Small intestine (tissue), 7 donors: ENCODE measurements around the gene CADM2. TPM values are rescaled to one million over a fixed set of nuclear protein-coding genes. Genes with fewer than 3 reads are reported as not detected.
A peak's percentile ranks its signal among the peaks of the same experiment; 100 is the strongest.

Source experiments
- DNase-seq, 2 donors: peaks; one replicate each; pipeline versions ENCODE4 v3.0.0 to v3.0.0-alpha.2; 2013
- FAIRE-seq: peaks from 2 replicates; lab custom pipeline; 2012; peaks lifted over from hg19 to GRCh38; lab: Jason Lieb, UNC
- H3K27ac ChIP-seq, 3 donors: one replicate each; pipeline ENCODE4 v1.5.1; 2013; ENCODE audit warnings: low read length in 2 of 3, mild to moderate bottlenecking in 2 of 3, control low read depth in 1 of 3, inconsistent platforms in 1 of 3, low read depth in 1 of 3, moderate library complexity in 1 of 3
- H3K27me3 ChIP-seq, 3 donors: one replicate each; pipeline ENCODE4 v1.6.1; 2013; ENCODE audit warnings: low read length in 3 of 3, inconsistent platforms in 1 of 3; ENCODE audit not compliant: control insufficient read depth in 3 of 3, insufficient read depth in 3 of 3
- H3K36me3 ChIP-seq, 3 donors: one replicate each; pipeline ENCODE4 v1.6.1; 2013; ENCODE audit warnings: low read length in 3 of 3, inconsistent platforms in 1 of 3, low read depth in 1 of 3, mild to moderate bottlenecking in 1 of 3, moderate library complexity in 1 of 3; ENCODE audit not compliant: control insufficient read depth in 3 of 3, insufficient read depth in 2 of 3
- H3K4me1 ChIP-seq, 3 donors: one replicate each; pipeline ENCODE4 v1.6.1; 2013; ENCODE audit warnings: low read length in 2 of 3, inconsistent platforms in 1 of 3, low read depth in 1 of 3, mild to moderate bottlenecking in 1 of 3, moderate library complexity in 1 of 3; ENCODE audit not compliant: control insufficient read depth in 3 of 3, insufficient read depth in 2 of 3
- H3K4me3 ChIP-seq, 3 donors: one replicate each; pipeline ENCODE4 v1.5.1; 2013; ENCODE audit warnings: low read length in 3 of 3, control low read depth in 1 of 3, inconsistent platforms in 1 of 3, low read depth in 1 of 3, mild to moderate bottlenecking in 1 of 3, moderate library complexity in 1 of 3
- H3K9me3 ChIP-seq, 2 donors: one replicate each; pipeline ENCODE4 v1.6.1; 2013; ENCODE audit warnings: low read depth in 1 of 2, low read length in 1 of 2; ENCODE audit not compliant: control insufficient read depth in 2 of 2, insufficient read depth in 1 of 2
- WGBS, 3 donors: extraction: QIAGEN DNeasy Blood & Tissue Kit; methylation state at CpG; one replicate each; pipeline ENCODE4 v1.1.7; 2013; 5-methylcytosine and 5-hydroxymethylcytosine counted together
- polyA plus RNA-seq, 4 donors: library from polyadenylated mRNA; stranded (reverse) in 3 of 4; unstranded in 1 of 4; fragments of 200-250 nt in 3 of 4; fragments of 120-200 nt in 1 of 4; gene quantifications; one replicate each; pipeline versions ENCODE4 v1.2.1 to v1.2.3, GENCODE V29; 2013
- donor health status: healthy with polysubstance abuse.
- donor health status: control.
- donor health status: control.
- donor health status: Bipolar disorder and iron deficiency.
- donor health status: healthy.

CADM2 gene
- polyA plus RNA-seq, 4 donors, result 0.95 to 2.4 TPM; not detected in 2

DNA sequence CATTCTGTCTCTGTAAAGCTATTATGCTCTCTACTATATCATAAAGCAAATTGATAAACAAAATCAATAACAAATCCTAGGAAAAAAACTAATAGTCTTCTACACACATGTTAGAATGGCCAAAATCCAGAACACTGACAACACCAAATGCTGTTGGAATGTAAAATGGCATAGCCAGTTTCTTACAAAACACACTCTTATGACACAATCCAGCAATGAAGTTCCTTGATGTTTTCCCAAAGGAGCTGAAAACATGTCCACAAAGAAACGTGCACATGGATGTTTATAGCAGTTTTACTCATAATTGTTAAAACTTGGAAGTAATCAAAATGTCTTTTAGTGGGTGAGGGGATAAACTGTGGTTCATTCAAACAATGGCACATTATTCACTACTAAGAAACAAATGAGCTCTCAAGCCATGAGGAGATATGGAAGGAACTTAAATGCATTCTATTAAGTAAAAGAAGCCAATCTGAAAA, 32.7 kb downstream of the CADM2 start:
- Histone ChIP-seq H3K4me3 (no peak overlapping the region), H3K27ac (no peak overlapping the region), H3K4me1 (peaks cover 0 to 11% (median 0%) of the 10 kb centered on the region in 3 donors), H3K9me3 (no peaks in the 10 kb centered on the region), H3K36me3 (no peaks in the 10 kb centered on the region), H3K27me3 (no peaks in the 10 kb centered on the region)
- FAIRE-seq, result no peak
- DNase-seq, result no peak
- WGBS, 3 donors, result 38 to 47% (median 39%) methylated on average over 1 of the region's 1 CpG

DNA sequence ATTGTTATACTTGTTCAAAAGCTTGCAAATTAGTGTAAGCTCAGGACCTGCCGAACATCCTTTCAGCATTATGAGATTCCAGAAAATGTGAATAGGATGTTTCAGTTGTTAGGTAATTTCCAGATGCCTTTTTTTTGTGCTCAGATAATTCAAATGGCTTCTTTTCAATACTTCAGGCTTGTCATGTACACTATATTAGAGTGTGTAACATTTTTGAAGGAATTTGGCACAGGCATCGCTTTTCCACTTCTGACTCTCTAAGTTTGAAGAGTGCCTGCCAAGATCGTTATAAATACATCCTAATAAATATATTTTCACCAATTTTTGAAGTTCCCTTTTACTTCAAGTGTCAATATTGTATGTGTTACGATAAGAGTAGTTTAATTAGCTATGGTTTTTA, 35.2 kb downstream of the CADM2 start:
- no peak overlapping the region for H3K4me3 ChIP-seq
- FAIRE-seq, result no peak
- H3K9me3 ChIP-seq, result no peaks in the 10 kb centered on the region
- H3K27me3 ChIP-seq, result no peaks in the 10 kb centered on the region
- no peak for DNase-seq
- no peaks in the 10 kb centered on the region for H3K36me3 ChIP-seq
- 67 to 70% (median 70%) methylated on average over 4 of the region's 4 CpGs for WGBS, 3 donors
- no peak overlapping the region for H3K27ac ChIP-seq
- peaks cover 0 to under 1% (median 0%) of the 10 kb centered on the region in 3 donors for H3K4me1 ChIP-seq

DNA sequence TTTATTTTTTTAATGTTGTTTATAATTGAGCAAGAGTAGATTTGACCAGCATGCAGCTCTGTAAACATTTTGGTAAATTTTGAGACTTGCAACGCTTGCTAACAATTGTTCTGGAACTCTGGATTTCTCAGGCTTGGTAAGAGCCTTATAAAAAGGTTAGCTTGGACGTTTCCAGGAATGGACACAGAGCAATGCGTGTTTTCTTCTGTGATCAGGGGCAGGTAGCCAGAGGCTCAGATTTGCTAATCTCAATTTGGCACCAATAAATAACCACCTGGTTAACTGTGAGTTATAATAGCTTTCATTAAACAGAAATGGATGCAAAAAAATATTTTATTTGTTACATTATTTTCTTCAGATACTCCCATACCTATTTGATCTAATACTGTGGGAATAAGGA, 39.8 kb downstream of the CADM2 start:
- Histone ChIP-seq H3K27me3 (no peaks in the 10 kb centered on the region), H3K36me3 (no peaks in the 10 kb centered on the region), H3K9me3 (no peaks in the 10 kb centered on the region), H3K4me1 (no peaks in the 10 kb centered on the region), H3K27ac (no peak overlapping the region), H3K4me3 (no peak overlapping the region)
- 52 to 69% (median 59%) methylated on average over 3 of the region's 3 CpGs for WGBS, 3 donors
- FAIRE-seq, result no peak
- DNase-seq, result no peak

DNA sequence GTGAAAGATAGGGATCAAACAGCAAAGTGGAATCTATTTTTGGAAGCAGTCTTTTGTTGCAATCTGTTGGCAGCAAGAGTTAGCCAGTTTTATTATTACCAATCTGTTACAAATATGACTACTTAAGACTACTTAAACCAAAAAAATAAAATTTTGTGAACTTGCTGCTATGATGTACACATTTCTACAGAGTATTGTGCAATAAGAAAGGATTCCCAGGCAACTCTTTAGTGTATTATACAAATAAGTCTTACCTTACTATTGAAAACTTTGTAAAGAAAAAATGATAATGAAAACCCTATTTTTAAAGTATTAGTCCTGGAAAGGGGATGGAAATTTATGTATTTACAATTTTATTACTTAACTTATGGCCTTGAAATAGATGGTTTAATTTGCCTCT, 44.7 kb downstream of the CADM2 start:
- no peak for DNase-seq
- no peaks in the 10 kb centered on the region for H3K4me1 ChIP-seq
- no peak overlapping the region for H3K27ac ChIP-seq
- H3K27me3 ChIP-seq, result no peaks in the 10 kb centered on the region
- no peaks in the 10 kb centered on the region for H3K36me3 ChIP-seq
- no peaks in the 10 kb centered on the region for H3K9me3 ChIP-seq
- FAIRE-seq, result no peak
- no peak overlapping the region for H3K4me3 ChIP-seq

DNA sequence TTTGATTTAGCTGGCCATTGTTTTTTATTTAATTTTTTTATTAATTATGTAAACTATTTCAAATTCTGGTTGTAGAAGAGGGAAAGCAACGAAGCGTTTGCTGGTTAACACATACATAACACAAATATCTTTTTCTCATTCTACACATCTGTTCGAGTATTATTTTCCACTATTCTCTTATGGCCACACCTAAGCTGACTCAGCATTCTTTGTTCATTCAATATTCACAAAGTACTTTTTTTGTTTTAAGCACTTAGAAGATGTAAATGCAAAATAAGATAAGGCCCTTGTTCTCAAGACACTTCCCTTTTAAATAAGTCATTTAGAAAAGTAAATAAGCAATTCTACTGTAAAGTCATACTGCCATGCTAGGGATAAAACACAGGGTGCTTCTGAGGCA, 45.4 kb downstream of the CADM2 start:
- Histone ChIP-seq H3K4me3 (no peak overlapping the region), H3K27me3 (no peaks in the 10 kb centered on the region), H3K36me3 (no peaks in the 10 kb centered on the region), H3K4me1 (no peaks in the 10 kb centered on the region), H3K27ac (no peak overlapping the region), H3K9me3 (no peaks in the 10 kb centered on the region)
- 78 to 80% (median 78%) methylated on average over 3 of the region's 3 CpGs for WGBS, 3 donors
- FAIRE-seq (no peak), DNase-seq (no peak)

DNA sequence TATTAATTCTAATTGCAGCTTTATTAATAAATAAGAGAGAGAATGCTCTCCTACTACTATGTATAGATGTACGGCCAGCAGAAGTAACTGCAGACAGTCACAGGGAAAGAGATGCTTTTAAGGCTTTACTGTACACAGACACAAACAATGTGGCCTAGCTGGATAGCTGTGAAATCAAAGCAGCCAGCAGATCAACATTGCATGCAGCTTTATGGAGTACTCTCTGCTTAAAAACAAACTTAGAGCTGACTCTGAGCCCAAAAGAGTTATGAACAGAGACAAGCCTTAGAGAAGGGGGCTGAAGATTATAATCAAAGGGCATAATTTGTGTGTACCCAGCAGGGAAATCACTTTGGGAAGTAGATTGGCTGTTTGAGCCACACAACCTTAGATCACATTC, 47.2 kb downstream of the CADM2 start:
- no peak overlapping the region for H3K4me3 ChIP-seq
- H3K9me3 ChIP-seq, result no peaks in the 10 kb centered on the region
- no peaks in the 10 kb centered on the region for H3K27me3 ChIP-seq
- WGBS, 3 donors, result 81 to 86% (median 82%) methylated on average over 1 of the region's 1 CpG
- H3K36me3 ChIP-seq, result no peaks in the 10 kb centered on the region
- H3K4me1 ChIP-seq, result no peaks in the 10 kb centered on the region
- H3K27ac ChIP-seq, result no peak overlapping the region
- DNase-seq, result no peak
- no peak for FAIRE-seq

DNA sequence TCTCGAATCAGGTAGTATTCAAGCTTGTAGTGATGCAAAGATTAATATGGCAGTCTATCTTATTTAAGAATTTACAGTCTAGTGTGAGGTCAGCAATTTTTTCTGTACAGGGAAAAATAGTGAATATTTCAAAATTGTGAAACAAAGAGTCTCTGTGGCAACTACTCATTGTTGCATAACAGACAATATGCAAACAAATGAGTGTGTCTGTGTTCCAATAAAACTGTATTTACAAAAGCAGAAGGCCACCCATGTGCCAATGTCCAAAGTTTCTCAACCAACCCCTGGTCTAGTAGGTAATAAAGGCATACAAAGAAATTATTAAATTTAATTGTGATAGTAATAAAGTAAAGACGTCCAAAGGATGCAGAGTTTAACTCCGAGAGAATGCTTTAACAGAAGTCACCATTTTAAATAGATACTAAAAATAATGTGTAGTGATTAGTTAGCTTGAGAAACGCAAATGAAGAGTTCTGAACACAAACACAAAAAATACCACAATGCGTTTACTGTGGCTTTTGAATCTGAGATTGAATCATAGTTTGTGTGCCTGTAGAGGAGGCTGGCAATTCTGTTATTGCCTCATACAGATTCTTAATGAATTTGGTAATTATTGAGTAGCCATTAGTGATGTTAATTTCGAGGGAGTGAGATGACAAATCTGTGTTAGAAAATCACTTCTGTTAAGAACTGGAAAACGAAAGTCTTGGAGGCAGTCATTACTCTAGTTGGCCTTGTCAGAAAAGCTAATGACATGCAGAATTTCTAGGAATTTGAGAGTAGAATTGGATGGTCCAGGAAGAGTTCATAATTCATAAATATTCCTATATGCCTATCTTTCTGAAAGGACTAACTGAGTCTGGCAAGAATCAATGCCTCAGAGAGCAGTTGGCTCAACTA, 48.7 kb downstream of the CADM2 start:
- no peak for FAIRE-seq
- Histone ChIP-seq H3K4me1 (no peaks in the 10 kb centered on the region), H3K36me3 (no peaks in the 10 kb centered on the region), H3K27ac (no peak overlapping the region), H3K9me3 (no peaks in the 10 kb centered on the region), H3K27me3 (no peaks in the 10 kb centered on the region), H3K4me3 (no peak overlapping the region)
- DNase-seq, result peak in 1 of 2 donors; percentile 29
- WGBS, 3 donors, result 41 to 49% (median 49%) methylated on average over 7 of the region's 7 CpGs

DNA sequence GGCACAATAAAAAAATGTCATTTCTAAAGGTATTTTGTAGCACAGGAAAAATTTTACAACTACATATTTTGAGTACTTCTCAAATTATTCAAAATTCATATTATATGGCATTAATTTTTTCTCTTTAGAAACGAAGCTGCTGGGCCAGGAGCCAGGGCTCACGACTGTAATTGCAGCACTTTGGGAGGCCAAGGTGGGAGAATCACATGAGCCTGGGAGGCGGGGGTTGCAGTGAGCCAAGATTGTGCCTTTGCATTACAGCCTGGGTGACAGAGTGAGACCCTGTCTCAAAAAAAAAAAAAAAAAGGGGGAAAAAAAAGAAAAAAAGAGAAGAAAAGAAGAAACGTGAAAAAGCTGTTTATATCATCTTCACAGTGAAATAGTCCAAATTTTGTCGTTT, 62.0 kb downstream of the CADM2 start:
- Histone ChIP-seq H3K4me1 (no peaks in the 10 kb centered on the region), H3K4me3 (no peak overlapping the region), H3K27ac (no peak overlapping the region), H3K36me3 (no peaks in the 10 kb centered on the region), H3K9me3 (no peaks in the 10 kb centered on the region), H3K27me3 (no peaks in the 10 kb centered on the region)
- DNase-seq (no peak), FAIRE-seq (no peak)
- WGBS, 3 donors, result 58 to 67% (median 63%) methylated on average over 5 of the region's 5 CpGs
